ENCODE results near the gene ANKRD11.
A peak's percentile ranks its signal among the peaks of the same experiment; 100 is the strongest.
"Not testable (repeated sequence)": the region's sequence is repeated elsewhere in the genome, so short reads cannot be mapped to it uniquely, and the experiment has no call there.

Gene ANKRD11

GRCh38 chr16:89401641-89402445, 88.5 kb downstream of the ANKRD11 start:
- no peak for DNase-seq

- DNase-seq = no peak
These were observed 89.2 kb downstream of the ANKRD11 start for GRCh38 chr16:89401205-89401604.

DNA sequence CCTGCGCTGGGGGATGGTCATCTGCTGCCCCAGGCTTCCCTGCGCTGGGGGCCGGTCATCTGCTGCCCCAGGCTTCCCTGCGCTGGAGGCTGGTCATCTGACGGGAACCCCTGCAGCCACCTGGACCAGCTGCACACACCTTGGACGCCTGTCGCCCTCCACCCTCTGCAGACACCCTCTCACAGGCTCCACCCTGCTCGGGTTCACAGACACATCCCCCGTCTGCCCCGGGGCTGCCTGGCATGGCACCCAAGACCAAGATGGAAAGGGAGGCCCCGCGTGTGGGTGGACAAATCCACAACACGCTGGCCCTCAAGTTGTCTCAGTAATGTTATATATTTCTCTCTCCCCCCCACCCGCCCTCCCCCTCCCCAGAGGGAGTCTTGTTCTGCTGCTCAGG, 89.6 kb downstream of the ANKRD11 start:
- no peak for DNase-seq

DNA sequence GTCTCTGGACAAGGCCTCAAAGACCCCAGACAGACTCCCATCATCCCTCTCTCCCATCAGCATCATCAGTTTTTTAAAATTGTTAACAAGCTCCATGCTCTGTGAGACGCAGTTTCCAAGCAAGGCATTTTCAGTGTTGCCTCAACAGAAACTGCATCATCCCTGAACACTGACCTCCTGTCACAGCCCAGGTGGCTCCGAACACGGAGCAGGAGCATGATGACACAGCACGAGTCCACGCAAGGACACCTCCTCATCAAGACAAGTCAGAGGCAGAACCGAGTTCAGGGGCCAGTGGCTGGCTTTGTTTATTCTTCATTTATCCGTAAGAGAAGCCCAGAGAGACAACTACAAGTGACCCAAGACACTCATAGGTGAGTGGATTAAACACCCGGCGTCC, 91.4 kb downstream of the ANKRD11 start:
- no peak for DNase-seq

GRCh38 chr16:89397331-89397861, 93.0 kb downstream of the ANKRD11 start:
- DNase-seq = no peak

DNA sequence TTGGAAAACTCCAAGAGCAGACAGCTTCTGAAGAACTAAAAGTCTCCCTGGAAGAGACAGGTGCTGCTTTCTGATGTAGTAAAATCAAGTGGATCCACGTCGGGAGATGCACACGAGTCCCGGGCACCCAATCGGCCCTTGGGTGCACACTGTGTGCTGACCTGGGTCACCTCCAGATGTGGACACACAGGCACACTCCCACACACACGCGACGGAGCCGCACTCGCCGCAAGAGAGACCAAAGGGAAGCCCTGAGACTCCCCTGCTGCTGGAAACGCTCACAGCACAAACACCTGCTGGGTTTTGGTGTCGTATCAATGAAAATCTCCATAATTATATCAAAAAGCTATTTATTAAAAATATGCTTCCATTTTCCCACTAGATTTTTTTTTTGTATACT, 94.2 kb downstream of the ANKRD11 start:
- DNase-seq = no peak

GRCh38 chr16:89395150-89396142, 94.9 kb downstream of the ANKRD11 start:
- DNase-seq = no peak

DNA sequence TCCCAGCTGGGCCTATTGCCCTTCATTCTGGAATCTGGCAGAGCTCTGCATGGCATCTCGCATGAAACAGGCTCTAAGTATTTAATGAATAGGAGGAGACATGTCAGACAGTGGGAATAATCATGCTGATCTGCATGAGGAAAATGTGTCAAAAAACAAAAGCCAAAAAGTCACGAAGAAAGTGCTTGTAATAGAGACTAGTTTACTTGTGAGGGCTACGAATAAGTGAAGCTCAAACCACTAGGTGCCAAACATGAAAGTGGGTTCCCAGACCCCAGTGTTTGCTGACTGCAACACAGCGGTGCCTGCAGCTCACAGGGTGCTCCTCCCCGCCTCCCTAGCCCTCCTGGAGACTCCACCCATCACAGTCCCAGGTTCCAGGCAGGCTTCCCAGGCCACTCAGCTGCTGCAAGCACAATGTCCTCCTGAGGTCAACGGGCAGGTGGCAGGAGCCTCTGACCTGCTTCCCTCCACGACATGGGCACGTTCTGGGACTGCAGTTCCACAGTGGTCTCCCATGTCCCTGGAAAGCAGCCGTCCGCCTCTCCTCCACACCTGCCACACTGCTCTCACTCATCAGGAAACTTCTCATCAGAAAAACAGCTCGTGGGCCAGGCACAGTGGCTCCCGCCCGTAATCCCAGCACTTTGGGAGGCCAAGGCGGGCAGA, 96.5 kb downstream of the ANKRD11 start:
- no peak for DNase-seq

- DNase-seq = no peak
These were observed 97.3 kb downstream of the ANKRD11 start for GRCh38 chr16:89392881-89393737.

DNA sequence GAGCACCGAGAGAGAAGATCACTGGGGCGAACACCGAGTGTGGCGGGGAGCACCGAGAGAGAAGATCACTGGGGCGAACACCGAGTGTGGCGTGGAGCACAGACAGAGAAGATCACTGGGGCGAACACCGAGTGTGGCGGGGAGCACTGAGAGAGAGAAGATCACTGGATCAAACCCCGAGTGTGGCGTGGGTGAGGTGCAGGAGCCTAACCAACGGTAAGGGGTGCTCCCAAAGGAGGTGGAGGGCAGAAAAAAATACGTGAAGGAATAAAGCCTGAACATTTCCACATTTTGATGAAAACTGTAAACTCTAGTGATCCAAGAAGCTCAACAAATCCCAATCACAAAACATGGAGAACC, 100.2 kb downstream of the ANKRD11 start:
- DNase-seq = not testable (repeated sequence)

DNA sequence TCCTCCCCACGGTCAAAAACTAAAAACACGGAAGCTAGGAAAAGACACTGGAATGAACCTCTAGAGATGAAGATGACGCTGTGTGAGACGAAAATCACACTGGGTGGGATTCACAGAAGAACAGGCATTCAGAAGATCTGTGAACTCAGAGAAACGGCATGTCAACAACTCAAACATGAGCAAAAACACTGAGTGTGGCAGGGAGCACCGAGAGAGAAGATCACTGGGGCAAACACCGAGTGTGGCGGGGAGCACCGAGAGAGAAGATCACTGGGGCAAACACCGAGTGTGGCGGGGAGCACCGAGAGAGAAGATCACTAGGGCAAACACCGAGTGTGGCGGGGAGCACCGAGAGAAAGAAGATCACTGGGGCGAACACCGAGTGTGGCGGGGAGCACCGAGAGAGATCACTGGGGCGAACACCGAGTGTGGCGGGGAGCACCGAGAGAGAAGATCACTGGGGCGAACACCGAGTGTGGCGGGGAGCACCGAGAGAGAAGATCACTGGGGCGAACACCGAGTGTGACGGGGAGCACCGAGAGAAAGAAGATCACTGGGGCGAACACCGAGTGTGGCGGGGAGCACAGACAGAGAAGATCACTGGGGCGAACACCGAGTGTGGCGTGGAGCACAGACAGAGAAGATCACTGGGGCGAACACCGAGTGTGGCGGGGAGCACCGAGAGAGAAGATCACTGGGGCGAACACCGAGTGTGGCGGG, 100.7 kb downstream of the ANKRD11 start:
- DNase-seq = not testable (repeated sequence)

GRCh38 chr16:89388536-89388935, 101.8 kb downstream of the ANKRD11 start:
- DNase-seq = no peak

GRCh38 chr16:89386306-89387185, 103.8 kb downstream of the ANKRD11 start:
- DNase-seq = no peak

GRCh38 chr16:89385712-89386111, 104.6 kb downstream of the ANKRD11 start:
- no peak for DNase-seq

DNA sequence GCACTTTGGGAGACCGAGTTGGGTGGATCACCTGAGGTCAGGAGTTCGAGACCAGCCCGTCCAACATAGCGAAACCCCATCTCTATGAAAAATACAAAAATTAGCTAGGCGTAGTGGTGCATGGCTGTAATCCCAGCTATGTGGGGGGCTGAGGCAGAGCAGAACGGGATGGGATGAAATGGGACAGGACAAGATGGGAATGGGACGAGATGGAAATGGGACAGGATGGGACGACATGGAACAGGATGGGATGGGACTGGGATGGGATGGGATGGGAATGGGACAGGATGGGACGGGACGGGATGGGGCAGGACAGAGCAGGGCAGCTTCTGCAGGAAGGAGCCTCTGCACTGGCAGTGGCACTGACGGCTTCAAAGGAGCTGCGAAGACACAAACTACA, 106.1 kb downstream of the ANKRD11 start:
- DNase-seq = no peak

- DNase-seq = peak; percentile 3
These were observed 107.0 kb downstream of the ANKRD11 start for GRCh38 chr16:89383095-89384003.

- not testable (repeated sequence) for DNase-seq
These were observed 107.8 kb downstream of the ANKRD11 start for GRCh38 chr16:89382555-89382954.

GRCh38 chr16:89381788-89382187, 108.6 kb downstream of the ANKRD11 start:
- no peak for DNase-seq

DNA sequence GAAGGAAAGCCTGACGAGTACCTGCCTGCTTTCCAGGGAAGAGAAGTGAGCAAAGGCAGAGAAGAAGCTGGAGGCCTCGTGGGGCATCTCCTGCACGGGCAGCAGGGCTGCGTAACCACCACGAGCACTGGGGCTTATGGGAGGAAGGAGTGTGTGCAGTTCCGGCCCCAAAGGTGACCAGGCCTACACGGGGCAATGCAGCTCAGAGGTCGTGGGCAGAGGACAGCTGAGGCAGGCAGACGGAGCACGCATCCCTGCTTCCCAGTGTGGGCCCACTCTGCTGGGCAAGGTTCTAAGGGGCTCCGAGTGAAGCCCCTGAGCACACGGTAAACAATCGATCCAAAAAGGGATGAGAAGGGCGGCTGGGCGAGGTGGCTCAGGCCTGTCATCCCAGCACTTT, 109.7 kb downstream of the ANKRD11 start:
- DNase-seq = no peak

Measured in NCI-H69 (cell line).